HG03378 (cell line): ENCODE data around the gene MIPEP.

Experiments used
- ATAC-seq: cut with Tn5 transposase; IDR thresholded peaks from one replicate; pipeline ENCODE4 v1.9.1; 2021; ENCODE audit warnings: mild to moderate bottlenecking, moderate library complexity; ENCODE audit not compliant: unreplicated experiment

Gene MIPEP

DNA sequence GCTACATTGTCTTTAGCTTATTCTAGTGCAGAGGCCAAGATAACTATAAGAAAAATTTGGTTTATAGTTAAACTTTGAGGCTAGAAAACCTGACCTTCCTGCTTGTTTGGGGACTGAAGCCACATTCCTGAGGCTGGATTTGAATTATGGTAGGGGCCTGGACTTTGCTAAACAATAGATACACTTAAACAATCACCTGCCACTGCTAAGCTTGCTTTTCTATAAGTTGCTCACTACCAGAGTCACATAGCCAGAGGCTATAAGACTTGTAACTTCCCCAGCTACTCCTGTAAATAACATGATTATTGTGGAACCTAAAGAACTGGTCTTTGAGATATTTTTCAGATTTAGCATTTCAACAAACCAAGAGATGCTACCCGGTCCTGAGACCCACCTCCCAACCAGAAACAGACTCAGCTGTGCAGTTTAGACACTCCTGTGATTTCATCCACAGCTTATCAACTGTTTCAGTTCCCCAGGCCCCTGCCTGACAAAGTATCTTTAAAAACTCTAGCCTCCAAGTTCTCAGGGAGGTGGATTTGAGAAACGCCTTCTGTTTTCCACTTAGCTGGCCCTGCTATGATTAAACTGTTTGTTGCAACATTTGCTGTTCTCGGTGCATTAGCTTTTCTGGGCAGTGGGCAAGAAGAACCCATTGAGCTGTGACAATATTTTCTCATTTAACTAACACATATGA lies 77.7 kb downstream of the MIPEP start:
- ATAC-seq, result no peak

DNA sequence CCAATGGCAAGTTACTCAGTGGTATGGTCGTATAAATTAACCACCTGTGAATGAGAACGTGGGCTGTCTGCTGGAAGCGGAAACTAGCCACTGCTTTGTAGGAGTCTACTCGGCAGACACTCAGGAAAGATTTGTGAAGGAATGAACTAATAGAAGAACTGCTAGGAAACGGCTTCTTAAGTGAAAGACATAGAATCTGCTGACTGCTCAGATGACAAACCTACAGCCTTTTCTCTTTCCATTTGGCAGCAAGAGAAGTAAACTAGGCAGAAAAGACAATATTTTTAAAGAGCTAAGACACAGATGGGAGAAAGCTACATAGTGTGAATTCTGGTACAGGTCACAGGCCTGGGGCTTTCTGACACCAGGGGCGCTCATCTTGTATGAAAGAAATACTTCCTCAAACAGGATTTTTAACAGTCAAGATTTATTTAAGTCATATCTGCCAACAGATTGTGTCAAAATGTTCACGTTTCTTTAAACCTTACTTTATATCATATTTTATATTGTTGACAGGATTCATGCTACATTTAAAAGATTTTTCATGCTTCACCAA lies 78.4 kb downstream of the MIPEP start:
- ATAC-seq, result no peak

DNA sequence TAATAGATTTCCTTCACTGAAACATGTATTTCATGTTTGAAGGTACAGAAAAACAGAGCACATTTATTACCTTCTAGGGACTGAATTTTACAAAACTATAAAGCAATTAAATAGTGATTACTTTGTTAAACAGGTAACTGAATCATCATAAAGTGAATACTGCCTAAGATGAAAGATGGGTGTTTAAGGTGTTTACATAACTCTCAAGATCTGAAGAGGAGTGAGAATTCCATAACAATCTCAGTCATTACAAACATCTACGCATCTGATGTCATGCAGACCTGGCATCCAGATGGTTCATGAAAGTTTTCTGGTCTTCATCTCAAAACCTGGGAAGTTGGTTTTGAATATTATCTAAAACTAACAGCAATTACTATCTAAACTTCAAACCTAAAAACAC lies 80.4 kb downstream of the MIPEP start:
- ATAC-seq, result no peak

DNA sequence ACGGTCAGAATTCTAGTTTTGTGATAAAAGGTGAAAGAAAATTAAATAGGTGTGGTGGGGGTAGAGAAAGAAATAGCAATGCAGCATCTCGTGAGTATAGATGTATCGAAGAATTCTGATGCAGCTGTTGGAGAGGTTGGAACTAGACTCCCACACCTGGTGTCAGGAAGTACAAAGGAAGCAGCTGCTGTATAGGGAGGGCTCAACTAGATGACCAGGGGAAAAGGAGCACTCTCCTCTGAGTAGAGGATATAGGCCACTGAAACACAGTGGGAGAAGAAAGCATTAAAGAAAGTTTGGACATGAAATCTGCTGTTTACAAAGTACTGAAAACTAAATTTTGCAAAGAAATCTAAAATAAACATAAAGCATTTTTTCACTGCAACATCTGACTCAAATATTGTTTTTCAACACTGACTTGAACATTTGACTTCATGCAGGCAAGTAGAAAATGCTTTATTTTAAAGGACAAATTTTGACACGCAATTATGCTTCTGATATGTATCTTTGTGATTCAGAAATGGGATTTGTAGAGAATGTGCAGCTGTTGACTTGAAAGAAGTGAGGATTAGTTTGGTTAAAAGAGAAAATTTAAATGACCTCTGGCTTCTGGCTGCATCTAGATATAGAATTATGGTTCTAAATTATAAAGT lies 82.2 kb downstream of the MIPEP start:
- peak; percentile 8 for ATAC-seq

DNA sequence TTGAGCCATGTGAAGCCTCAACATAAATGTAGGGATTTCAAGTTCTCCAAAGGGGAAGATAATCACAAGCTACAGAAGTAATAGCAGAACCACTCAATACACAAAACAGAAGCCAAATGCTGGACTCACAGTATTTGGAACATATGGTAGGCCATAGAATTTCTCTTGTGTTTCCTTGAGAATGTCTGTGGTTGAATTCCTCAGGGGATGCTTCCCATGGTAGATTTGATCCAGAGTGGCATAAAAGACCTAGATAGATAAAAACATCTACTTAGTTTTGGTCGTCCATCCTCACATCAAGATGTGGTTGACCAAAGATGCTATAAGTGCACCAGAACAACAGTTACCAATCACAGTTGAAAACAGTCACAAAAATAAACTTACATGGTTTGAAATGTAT lies 83.4 kb downstream of the MIPEP start:
- ATAC-seq, result no peak

DNA sequence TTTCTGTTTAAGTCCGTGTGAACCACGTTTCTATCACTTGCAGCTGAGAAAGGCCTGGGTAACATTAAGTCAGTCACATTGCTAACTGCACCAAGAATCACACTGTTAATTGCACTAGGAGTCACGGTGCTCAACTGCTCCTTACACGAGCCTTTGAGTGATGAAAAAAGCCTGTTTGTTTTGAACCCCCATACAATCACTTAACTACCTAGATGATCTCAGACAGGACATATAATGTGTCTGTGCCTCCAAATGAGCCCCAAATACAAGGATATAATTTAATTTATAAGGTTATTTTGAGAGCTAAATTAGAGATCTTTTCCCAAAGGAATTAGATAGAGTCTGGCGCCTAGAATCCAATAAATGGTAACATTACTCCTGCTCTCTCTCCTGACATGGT lies 84.1 kb downstream of the MIPEP start:
- ATAC-seq, result no peak

DNA sequence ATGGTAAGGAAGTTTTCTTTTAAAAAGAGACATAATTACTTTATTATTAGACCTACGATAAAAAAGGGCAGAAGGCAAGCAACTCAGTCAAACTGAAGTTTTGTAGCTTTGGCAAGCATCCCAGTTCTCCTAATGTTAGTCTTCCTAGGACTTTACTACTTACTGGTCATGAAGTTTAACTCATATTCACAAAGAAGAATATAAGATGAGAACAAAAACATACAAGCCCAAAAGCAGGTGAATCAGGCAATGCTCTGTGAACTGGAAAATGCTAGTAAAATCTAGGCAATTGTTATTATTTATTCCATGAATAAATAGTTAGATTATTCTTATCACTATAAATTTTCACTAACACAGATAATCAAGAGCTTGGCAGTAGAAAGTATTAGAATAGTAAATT lies 85.0 kb downstream of the MIPEP start:
- no peak for ATAC-seq

DNA sequence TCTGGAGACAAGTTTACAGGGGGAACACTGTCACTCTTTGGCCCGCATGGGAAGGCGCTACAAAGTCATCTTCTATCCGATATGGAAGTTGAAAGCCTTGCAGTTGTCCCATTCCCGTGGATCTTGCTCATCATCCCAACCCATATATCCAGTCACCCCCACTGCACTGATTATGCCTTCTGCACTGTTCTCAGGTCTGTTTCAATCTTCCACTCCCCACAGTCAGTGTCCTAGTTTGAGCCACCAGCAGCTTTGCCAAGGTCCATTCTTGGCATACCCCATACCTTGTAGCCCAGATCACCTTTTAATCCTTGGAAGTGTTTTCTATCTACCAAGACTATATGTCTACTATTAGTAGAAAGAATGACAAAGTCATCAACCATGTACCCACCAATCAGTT lies 88.1 kb downstream of the MIPEP start:
- ATAC-seq, result no peak

DNA sequence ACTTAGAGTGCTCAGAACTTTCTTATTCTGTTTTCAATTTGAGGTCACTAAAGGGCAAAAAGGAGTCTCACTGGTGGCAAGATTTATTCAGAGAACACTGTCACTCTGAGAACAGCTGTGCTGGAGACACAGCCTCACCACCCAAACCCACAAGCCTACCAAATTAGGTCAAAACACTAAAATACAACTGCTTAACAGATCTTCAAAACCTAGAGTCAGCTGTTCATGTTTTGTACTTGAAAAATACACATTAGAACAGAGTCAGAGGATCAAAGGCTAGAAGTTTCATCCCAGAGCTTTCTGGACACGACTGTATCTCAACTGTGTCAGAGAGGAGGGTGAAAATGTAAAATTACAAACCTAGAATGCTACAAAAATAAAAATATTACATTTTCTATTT lies 89.3 kb downstream of the MIPEP start:
- ATAC-seq, result peak; percentile 95

DNA sequence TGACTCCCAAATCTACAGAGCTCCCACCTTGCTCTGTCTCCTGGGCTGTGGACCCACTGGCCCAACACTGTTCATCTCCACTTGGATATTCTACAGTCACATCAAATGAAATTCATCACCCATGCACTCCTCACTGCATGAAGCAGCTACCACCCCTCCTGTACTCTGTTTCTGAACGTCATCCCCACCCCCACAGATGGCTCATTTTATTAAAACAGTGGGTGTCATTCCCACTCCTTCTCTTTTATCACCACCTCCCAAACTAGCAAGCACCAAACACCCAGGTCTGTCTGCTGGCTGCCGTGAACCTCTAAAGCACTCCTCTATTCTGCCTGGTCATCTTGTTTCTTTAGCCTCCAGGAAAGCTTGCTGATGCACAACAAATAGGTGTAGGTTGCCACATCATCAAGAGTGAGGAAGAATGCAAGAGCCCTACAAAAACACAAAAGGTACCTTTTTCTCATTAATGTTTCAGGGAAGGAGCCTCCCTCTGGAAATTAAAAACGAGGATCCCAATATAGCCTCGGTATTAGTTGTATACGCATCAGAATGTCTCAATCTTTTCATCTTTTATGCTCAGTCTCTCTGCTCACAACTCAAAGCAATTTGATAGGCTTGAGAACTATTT lies 91.8 kb downstream of the MIPEP start:
- no peak for ATAC-seq

DNA sequence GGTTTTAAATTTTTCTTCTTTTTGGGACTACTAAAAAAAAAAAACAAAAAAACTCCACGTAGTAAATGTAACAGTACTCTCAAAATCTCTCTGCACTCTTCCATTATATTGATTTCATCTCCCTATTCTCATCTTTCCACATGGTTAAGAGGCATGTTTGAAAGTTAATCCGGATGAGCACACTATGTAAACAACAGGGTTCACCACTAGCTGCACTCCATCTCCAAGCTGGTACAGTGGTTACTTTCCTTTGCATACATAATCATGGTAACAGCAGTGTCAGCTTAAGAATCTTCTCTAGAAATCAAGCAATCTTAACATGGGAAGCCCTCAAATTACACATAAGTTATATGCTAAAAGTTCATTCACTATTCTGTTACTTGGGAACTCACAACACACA lies 92.6 kb downstream of the MIPEP start:
- ATAC-seq, result no peak

DNA sequence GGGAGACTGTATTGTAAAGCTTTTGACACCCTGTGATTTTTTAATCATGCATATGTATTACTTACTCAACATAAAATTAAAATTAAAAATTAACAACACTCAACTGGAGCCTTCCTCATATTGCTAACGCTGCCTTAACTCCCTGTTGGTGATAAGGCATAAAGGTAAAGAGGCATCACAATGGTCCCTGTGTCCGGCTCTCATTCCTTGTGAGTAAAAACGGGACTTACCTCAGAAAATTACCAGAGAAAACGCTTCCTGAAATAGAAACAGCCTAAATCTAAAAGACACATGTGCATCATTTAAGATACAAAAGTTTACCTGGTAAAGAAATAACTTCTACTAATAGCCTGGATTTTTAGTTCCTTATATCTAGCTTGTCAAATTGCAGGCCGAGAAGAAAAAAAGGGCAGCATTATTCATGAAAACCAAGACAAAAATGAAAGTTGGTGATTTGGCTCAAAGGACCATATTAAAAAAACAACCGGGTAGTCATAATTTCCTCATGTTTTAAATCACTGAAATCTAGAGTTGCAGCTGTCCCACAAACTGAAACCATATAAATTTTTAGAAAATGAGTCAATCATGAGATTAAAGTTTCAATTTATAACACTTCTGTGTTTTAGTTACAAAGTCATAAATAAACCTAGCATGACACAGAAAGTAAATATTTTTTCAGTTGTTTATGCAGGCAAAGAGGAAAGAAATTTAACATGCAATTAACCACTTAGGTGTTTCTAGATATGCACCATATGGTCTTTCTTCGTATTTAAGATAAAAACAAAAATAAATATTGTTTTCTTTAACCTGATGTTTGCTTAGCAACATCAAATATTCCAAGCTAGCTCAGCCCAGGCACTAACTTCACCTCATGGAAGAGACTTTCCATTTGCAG lies 94.7 kb downstream of the MIPEP start:
- peak; percentile 74 for ATAC-seq

DNA sequence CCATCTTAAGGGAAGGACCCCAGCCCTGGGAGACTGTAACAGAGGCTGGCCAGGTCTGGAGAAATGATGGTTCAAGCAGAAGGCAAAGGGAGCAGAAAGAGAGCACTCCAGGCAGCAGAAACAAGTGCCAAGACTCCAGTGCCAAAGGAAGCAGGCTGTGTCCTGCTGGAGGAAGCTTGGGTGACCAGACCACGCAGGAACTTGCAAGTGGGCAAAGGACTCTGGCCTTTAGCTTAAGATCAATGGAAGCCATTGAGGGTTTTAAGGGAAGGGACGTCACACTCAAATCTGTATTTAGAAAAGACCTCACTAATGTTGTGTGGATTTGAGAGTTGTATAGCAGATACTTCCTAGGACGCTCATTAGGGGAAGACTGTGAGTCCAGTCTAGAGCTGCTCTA lies 95.5 kb downstream of the MIPEP start:
- ATAC-seq, result no peak

DNA sequence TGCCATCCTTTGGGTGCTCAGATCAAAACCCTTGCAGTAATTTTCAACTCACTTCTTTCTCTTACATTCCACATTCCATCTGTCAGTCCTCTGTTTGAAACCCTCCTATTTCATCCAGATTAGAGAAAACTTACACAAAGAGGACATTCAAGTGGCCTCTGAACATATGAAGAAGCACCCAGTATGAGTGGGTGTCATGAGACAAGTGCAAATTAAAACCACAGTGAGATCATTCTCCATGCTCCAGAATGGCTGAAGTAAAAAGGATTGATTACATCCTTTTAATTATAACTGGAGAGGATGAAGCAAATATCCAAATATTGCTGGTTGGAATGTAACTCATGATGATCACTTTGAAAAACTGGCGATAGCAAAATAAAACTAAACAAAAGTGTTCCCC lies 96.5 kb downstream of the MIPEP start:
- no peak for ATAC-seq

DNA sequence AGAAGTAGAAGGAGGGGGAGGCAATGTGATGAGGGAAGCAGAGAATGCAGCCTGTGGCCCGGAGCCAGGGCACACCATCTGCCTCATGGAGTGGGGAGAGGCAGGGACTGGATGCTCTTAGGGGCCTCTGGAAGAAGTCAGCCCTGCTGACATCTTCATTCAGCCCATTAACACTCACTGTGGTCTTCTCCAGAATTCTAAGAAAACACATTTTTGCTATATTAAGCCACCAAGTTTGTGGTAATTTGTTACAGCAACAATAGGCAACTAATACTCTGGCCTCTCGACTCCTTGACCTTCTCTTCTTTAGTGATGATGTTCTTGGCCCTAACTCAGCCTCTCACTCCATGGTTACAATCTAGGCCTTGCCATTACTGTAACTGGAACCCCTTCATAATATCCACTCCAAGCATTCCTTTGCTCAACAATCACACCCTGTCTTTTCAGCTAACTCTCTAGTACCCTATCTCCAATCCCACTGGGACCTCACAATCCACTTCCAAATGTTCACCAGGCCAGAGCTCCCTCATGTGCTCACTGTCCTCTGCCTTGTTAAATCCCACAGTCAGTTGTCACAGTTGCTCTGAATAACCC lies 98.5 kb downstream of the MIPEP start:
- ATAC-seq, result no peak

DNA sequence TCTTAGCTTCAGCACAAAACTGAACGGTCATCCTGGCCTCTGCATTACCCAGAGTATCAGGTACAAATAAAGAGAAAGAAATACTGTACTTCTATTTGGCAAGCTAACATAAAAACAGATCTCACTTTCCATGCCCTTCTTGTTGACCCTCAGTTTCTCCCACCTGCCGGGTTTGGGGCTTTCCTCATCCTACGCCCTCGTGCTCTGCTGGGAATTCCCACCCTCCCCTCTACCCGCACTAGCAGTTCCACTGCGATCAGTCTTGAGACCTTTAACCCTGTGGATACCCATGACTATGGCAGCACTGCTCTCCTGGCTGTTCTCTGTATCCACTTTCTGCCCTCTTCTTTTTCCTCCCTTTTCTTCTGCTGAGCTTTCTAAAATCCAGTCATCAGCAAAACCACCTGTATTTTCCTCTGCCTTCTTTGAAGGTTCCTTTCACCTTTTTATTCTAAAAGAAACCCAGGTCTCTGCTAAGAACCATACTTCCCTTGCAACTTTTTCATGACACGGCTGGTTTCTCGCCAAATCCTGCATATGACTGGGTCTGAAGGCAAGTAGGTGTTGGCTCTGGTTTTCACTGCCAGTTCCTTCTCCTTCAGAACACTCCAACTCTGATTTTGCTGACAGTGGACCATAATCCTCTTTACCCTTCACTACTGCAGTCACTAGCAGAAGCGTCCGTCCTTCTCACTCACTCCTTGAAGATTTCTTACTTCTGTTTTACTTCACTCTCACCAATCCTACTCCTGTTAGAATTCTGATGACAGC lies 99.4 kb downstream of the MIPEP start:
- ATAC-seq, result no peak

DNA sequence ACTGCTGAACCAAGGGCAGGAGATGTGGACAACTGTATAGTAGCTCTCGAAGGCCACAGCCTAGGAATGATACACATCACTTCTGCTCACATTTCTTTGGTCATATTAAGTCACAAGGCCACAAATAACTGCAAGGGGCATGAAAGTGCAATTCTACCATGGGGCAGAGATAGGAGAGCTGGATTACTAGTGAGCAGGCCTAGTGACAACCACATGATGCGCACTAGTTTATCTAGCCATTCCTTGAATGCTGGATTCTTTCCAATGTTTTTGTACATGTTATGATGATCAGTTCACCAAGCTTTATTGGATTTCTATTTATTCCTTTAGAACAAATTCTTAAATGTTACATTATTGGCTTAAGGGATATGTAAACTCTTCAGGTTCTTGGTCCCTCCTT lies 100.7 kb downstream of the MIPEP start:
- no peak for ATAC-seq

DNA sequence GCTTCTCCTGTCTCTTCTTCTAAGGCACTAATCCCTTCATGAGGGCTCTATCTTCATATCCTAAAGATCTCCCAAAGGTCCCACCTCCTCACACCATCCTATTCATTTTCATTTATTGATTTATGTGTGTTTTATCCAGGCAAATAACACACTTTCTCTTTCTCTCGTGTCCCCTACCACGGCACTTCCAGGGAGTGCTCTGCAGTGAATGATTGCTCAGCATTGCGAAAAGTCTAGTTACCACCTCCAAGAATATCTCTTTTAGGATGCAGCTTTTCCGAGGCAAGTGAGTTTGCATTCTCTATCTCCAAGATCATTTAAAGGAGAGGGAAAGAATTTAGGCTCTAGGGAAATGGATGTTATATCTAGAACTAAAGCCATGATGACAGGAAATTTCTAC lies 101.7 kb downstream of the MIPEP start:
- ATAC-seq, result no peak

DNA sequence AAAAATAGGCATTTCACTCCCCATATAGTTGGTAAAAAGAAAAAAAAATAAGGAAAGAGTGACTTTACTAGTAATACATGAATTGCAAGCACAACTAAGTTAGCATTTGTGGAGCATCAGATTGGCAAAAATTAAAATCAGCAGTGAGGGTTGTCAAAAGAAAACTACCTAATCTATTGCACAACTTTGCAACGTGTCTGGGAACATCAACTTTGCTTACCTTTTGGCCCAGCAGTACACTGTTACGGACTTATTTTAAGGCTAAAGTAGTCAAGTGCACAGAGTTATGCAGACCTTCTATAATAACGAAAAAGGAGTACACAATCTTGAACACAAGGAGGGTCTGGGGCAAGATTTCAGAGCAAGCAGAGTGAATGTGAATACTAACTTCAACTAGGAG lies 102.6 kb downstream of the MIPEP start:
- ATAC-seq, result no peak

DNA sequence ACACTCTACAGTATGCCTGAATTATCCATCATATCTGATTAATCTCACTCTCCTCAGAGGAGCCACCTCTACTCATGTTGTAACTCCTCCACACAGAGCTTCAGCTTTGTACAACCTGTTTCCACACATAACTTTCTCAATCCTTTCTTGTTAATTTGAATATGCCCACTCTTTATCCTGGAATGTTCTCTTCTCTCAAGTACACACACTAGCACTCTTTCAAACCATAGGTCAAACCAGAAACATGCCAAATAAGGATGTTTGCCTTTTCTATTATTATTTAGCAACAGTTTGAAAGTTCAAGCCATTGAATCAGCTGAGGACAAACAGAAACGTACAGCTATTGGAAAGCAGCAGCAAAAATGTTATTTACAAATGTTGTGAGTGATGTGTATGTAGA lies 110.3 kb downstream of the MIPEP start:
- ATAC-seq, result no peak
